OCI-LY3 (cell line): Measurements from ENCODE around the gene FNDC11.

Source experiments
- CTCF ChIP-seq: fragments of 200-600, 300-600 bp; sonication (generic); IDR thresholded peaks from 2 replicates; pipeline ENCODE4 v1.5.1; 2014; ENCODE audit warnings: antibody characterized with exemption, low read length, low read depth
- EZH2phosphoT487 ChIP-seq: fragments of 200-600 bp; shearing (Covaris generic); IDR thresholded peaks from 2 replicates; pipeline ENCODE4 v1.6.1; 2018; ENCODE audit warnings: antibody characterized with exemption, mixed run types, low read depth

- TF ChIP-seq CTCF: no peak
- TF ChIP-seq EZH2phosphoT487: no peak
Observed at GRCh38 chr20:63586797-63587196, 32.8 kb downstream of the FNDC11 start.
